ENCODE measurements around the gene CFAP74. TPM values are rescaled to one million over a fixed set of nuclear protein-coding genes. Genes with fewer than 3 reads are reported as not detected.

Gene CFAP74
- total RNA-seq, 1 donor from 2014 or later, result not detected

Other genes with a start within 250 kb of the CFAP74 start
- gene NADK, start 225.3 kb downstream of the CFAP74 start, total RNA-seq, result 75.2 and 84.3 TPM in 2 replicates
- gene GNB1, start 112.7 kb downstream of the CFAP74 start, total RNA-seq, result 394 and 407 TPM in 2 replicates
- 2.5 and 2.7 TPM in 2 replicates for gene CALML6, start 88.5 kb downstream of the CFAP74 start, total RNA-seq
- 1.5 TPM in 1 of 2 replicates, not detected in the other for gene TMEM52, start 84.5 kb downstream of the CFAP74 start, total RNA-seq
- not detected in 2 replicates for gene GABRD, start 15.6 kb upstream of the CFAP74 start, total RNA-seq
- gene PRKCZ, start 46.6 kb upstream of the CFAP74 start, total RNA-seq, result 2.3 and 3.1 TPM in 2 replicates
- 85.1 and 90.4 TPM in 2 replicates for gene FAAP20, start 191.0 kb upstream of the CFAP74 start, total RNA-seq
- 131 and 132 TPM in 2 replicates for gene SKI, start 224.5 kb upstream of the CFAP74 start, total RNA-seq